COLO668 (cell line): ENCODE measurements around the gene ARID2.

ENCODE experiments used
- DNase-seq: peaks from one replicate; lab custom pipeline; 2025; ENCODE audit not compliant: unreplicated experiment; lab: John Stamatoyannopoulos, UW

Gene ARID2

GRCh38 chr12:45760333-45760732 lies 30.8 kb downstream of the ARID2 start:
- DNase-seq = no peak

- no peak for DNase-seq
These were observed 32.9 kb downstream of the ARID2 start for GRCh38 chr12:45762185-45763110.

GRCh38 chr12:45763381-45763780 lies 33.9 kb downstream of the ARID2 start:
- DNase-seq = no peak

- DNase-seq = no peak
These were observed 38.7 kb downstream of the ARID2 start for GRCh38 chr12:45768194-45768593.

- DNase-seq = no peak
These were observed 44.2 kb downstream of the ARID2 start for GRCh38 chr12:45773747-45774146.

GRCh38 chr12:45774508-45775162 lies 45.1 kb downstream of the ARID2 start:
- no peak for DNase-seq

GRCh38 chr12:45775465-45775864 lies 46.0 kb downstream of the ARID2 start:
- DNase-seq = no peak

GRCh38 chr12:45775964-45776363 lies 46.5 kb downstream of the ARID2 start:
- DNase-seq = no peak

GRCh38 chr12:45779936-45780335 lies 50.4 kb downstream of the ARID2 start:
- DNase-seq = no peak

- DNase-seq = no peak
These were observed 51.6 kb downstream of the ARID2 start for GRCh38 chr12:45781080-45781479.

GRCh38 chr12:45785315-45785714 lies 55.8 kb downstream of the ARID2 start:
- DNase-seq = no peak

GRCh38 chr12:45789025-45789424 lies 59.5 kb downstream of the ARID2 start:
- DNase-seq = no peak

GRCh38 chr12:45794422-45794821 lies 64.9 kb downstream of the ARID2 start:
- no peak for DNase-seq

- DNase-seq = no peak
These were observed 72.1 kb downstream of the ARID2 start for GRCh38 chr12:45801625-45802024.

GRCh38 chr12:45803111-45803510 lies 73.6 kb downstream of the ARID2 start:
- no peak for DNase-seq

GRCh38 chr12:45816652-45817051 lies 87.1 kb downstream of the ARID2 start:
- DNase-seq = no peak

- DNase-seq = no peak
These were observed 98.5 kb downstream of the ARID2 start for GRCh38 chr12:45827974-45828373.

- DNase-seq = no peak
These were observed 98.9 kb downstream of the ARID2 start for GRCh38 chr12:45828402-45828801.

- DNase-seq = no peak
These were observed 102.1 kb downstream of the ARID2 start for GRCh38 chr12:45831590-45831989.

- DNase-seq = no peak
These were observed 103.9 kb downstream of the ARID2 start for GRCh38 chr12:45833401-45833800.

- DNase-seq = no peak
These were observed 105.3 kb downstream of the ARID2 start for GRCh38 chr12:45834809-45835208.

- no peak for DNase-seq
These were observed 110.4 kb downstream of the ARID2 start for GRCh38 chr12:45839917-45840316.
